ENCODE measurements around the gene TSPAN13.

GRCh38 chr7:16791905-16792698 is 38.5 kb downstream of the TSPAN13 start:
- TF ChIP-seq CTCF (IDR thresholded peaks at IDR 0.05; ENCODE audit: low read length) (no peak), EZH2 (IDR thresholded peaks at IDR 0.05; ENCODE audit: borderline replicate concordance, low read length) (no peak)

Data from OCI-LY1 (cell line).